ENCODE measurements around the gene ASL.
"Not testable (repeated sequence)": the region's sequence is repeated elsewhere in the genome, so short reads cannot be mapped to it uniquely, and the experiment has no call there.

Gene ASL

GRCh38 chr7:66076462-66077329, 1.1 kb downstream of the ASL start:
- DNase-seq (ENCODE audit: low read depth): no peak

GRCh38 chr7:66078067-66078466, 2.4 kb downstream of the ASL start:
- no peak for DNase-seq (ENCODE audit: low read depth)

GRCh38 chr7:66082083-66082482, 6.5 kb downstream of the ASL start:
- no peak for DNase-seq (ENCODE audit: low read depth)

- DNase-seq (ENCODE audit: low read depth): no peak
Measured at GRCh38 chr7:66082886-66083415, 7.3 kb downstream of the ASL start.

- DNase-seq (ENCODE audit: low read depth): no peak
Measured at GRCh38 chr7:66083677-66084076, 8.1 kb downstream of the ASL start.

GRCh38 chr7:66088861-66089838, 13.5 kb downstream of the ASL start:
- DNase-seq (ENCODE audit: low read depth): no peak

- DNase-seq (ENCODE audit: low read depth): no peak
Measured at GRCh38 chr7:66092654-66093053, 17.0 kb downstream of the ASL start.

GRCh38 chr7:66095010-66095409, 19.4 kb downstream of the ASL start:
- DNase-seq (ENCODE audit: low read depth): no peak

GRCh38 chr7:66099232-66099550, 23.6 kb downstream of the ASL start:
- no peak for DNase-seq (ENCODE audit: low read depth)

- peak; percentile 7 for DNase-seq (ENCODE audit: low read depth)
Measured at GRCh38 chr7:66099551-66100407, 24.2 kb downstream of the ASL start.

- no peak for DNase-seq (ENCODE audit: low read depth)
Measured at GRCh38 chr7:66100408-66101050, 24.9 kb downstream of the ASL start.

GRCh38 chr7:66102168-66102567, 26.5 kb downstream of the ASL start:
- not testable (repeated sequence) for DNase-seq (ENCODE audit: low read depth)

- not testable (repeated sequence) for DNase-seq (ENCODE audit: low read depth)
Measured at GRCh38 chr7:66103994-66104393, 28.4 kb downstream of the ASL start.

GRCh38 chr7:66105263-66105748, 29.7 kb downstream of the ASL start:
- no peak for DNase-seq (ENCODE audit: low read depth)

GRCh38 chr7:66108410-66108809, 32.8 kb downstream of the ASL start:
- DNase-seq (ENCODE audit: low read depth): not testable (repeated sequence)

GRCh38 chr7:66110856-66111255, 35.2 kb downstream of the ASL start:
- no peak for DNase-seq (ENCODE audit: low read depth)

GRCh38 chr7:66114743-66115649, 39.4 kb downstream of the ASL start, which contains the start of gene CRCP:
Gene CRCP, plus strand, starts transcription at chr7:66114847. Its CDS starts 116 bp downstream, at chr7:66114963.
- peak; percentile 78 for DNase-seq (ENCODE audit: low read depth)

- DNase-seq (ENCODE audit: low read depth): not testable (repeated sequence)
Measured at GRCh38 chr7:66116680-66117420, 41.2 kb downstream of the ASL start.

- DNase-seq (ENCODE audit: low read depth): no peak
Measured at GRCh38 chr7:66118603-66119002, 43.0 kb downstream of the ASL start.

All from T-helper 22 cell (primary cell).